ENCODE results near the gene ARSK.

GRCh38 chr5:95590880-95591279 is 36.0 kb downstream of the ARSK start:
- TF ChIP-seq CTCF (conservative IDR thresholded peaks at IDR 0.05; ENCODE audit: low read depth, low read length) (no peak), EZH2 (IDR thresholded peaks at IDR 0.05; ENCODE audit: borderline replicate concordance, low read depth, low read length, poor library complexity, severe bottlenecking) (no peak)
